Measurements from ENCODE around the gene PTPRD.

DNA sequence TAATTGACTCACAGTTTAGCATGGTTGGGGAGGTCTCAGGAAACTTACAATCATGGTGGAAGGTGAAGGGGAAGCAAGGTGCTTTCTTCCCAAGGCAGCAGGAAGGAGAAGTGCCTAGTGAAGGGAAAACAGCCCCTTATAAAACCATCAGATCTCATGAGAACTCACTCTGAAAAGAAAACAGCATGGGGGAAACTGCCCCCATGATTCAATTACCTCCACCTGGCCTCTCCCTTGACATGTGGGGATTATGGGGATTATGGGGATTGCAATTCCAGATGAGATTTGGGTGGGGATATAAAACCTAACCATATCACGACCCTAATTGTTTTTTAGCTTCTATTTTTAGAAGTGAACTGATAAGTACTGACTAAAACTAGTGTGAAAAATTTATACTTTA, 1435.7 kb downstream of the PTPRD start:
- no peak for TF ChIP-seq EZH2 (IDR thresholded peaks at IDR 0.05; ENCODE audit: low read length, missing control alignments)
- TF ChIP-seq, protein P1, sequence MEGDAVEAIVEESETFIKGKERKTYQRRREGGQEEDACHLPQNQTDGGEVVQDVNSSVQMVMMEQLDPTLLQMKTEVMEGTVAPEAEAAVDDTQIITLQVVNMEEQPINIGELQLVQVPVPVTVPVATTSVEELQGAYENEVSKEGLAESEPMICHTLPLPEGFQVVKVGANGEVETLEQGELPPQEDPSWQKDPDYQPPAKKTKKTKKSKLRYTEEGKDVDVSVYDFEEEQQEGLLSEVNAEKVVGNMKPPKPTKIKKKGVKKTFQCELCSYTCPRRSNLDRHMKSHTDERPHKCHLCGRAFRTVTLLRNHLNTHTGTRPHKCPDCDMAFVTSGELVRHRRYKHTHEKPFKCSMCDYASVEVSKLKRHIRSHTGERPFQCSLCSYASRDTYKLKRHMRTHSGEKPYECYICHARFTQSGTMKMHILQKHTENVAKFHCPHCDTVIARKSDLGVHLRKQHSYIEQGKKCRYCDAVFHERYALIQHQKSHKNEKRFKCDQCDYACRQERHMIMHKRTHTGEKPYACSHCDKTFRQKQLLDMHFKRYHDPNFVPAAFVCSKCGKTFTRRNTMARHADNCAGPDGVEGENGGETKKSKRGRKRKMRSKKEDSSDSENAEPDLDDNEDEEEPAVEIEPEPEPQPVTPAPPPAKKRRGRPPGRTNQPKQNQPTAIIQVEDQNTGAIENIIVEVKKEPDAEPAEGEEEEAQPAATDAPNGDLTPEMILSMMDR (conservative IDR thresholded peaks at IDR 0.05 in 1 of 2, IDR thresholded peaks at IDR 0.05 in 1 of 2; ENCODE audit: low read depth in 1 of 2, low read length in 2 of 2), result no peak

Data from fibroblast of lung (primary cell).